ENCODE measurements around the gene NNAT.

- no peak for TF ChIP-seq EZH2 (IDR thresholded peaks at IDR 0.05; ENCODE audit: insufficient read depth, poor library complexity, severe bottlenecking)
- TF ChIP-seq EZH2phosphoT487 (IDR thresholded peaks at IDR 0.05; ENCODE audit: insufficient read depth, low read depth): no peak
Measured at GRCh38 chr20:37484331-37484730, 36.7 kb upstream of the NNAT start.

All from GM23248 (cell line).